Measurements from ENCODE around the gene SLC1A3.

Gene SLC1A3

GRCh38 chr5:36664766-36665165 is 58.4 kb downstream of the SLC1A3 start:
- H3K27ac ChIP-seq (replicated peaks) = no peak overlapping the region
- TF ChIP-seq SPI1 (IDR thresholded peaks at IDR 0.05; ENCODE audit: borderline replicate concordance, low read depth) = no peak
- TF ChIP-seq GABPA (IDR thresholded peaks at IDR 0.05; ENCODE audit: low read depth) = no peak
- no peak for TF ChIP-seq REST (IDR thresholded peaks at IDR 0.05; ENCODE audit: insufficient replicate concordance, low read depth)
- no peak for TF ChIP-seq POLR2AphosphoS5 (IDR thresholded peaks at IDR 0.05; ENCODE audit: low read depth)
- no peaks in the 10 kb centered on the region for H3K27me3 ChIP-seq (ENCODE audit: insufficient read depth, poor library complexity, severe bottlenecking)
- no peak overlapping the region for H3K4me3 ChIP-seq (replicated peaks; ENCODE audit: insufficient read depth, low read length)
- no peak for DNase-seq (ENCODE audit: low read depth in 1 of 2, low spot score in 1 of 2)

- Histone ChIP-seq H3K27me3 (ENCODE audit: insufficient read depth, poor library complexity, severe bottlenecking) (no peaks in the 10 kb centered on the region), H3K4me3 (replicated peaks; ENCODE audit: insufficient read depth, low read length) (no peak overlapping the region), H3K27ac (replicated peaks) (no peak overlapping the region)
- TF ChIP-seq GABPA (IDR thresholded peaks at IDR 0.05; ENCODE audit: low read depth) = no peak
- no peak for TF ChIP-seq SPI1 (IDR thresholded peaks at IDR 0.05; ENCODE audit: borderline replicate concordance, low read depth)
- no peak for TF ChIP-seq CTCF (IDR thresholded peaks at IDR 0.05; ENCODE audit: insufficient read depth, low read length)
- TF ChIP-seq POLR2AphosphoS5 (IDR thresholded peaks at IDR 0.05; ENCODE audit: low read depth) = no peak
- TF ChIP-seq REST (IDR thresholded peaks at IDR 0.05; ENCODE audit: insufficient replicate concordance, low read depth) = no peak
- DNase-seq (ENCODE audit: low read depth in 1 of 2, low spot score in 1 of 2) = no peak
Observed at GRCh38 chr5:36665628-36666027, 59.2 kb downstream of the SLC1A3 start.

GRCh38 chr5:36666274-36666673 is 59.9 kb downstream of the SLC1A3 start:
- no peak overlapping the region for H3K4me3 ChIP-seq (replicated peaks; ENCODE audit: insufficient read depth, low read length)
- TF ChIP-seq CTCF (IDR thresholded peaks at IDR 0.05; ENCODE audit: insufficient read depth, low read length) = no peak
- no peak for TF ChIP-seq POLR2AphosphoS5 (IDR thresholded peaks at IDR 0.05; ENCODE audit: low read depth)
- TF ChIP-seq REST (IDR thresholded peaks at IDR 0.05; ENCODE audit: insufficient replicate concordance, low read depth) = no peak
- TF ChIP-seq GABPA (IDR thresholded peaks at IDR 0.05; ENCODE audit: low read depth) = no peak
- TF ChIP-seq SPI1 (IDR thresholded peaks at IDR 0.05; ENCODE audit: borderline replicate concordance, low read depth) = no peak
- no peak overlapping the region for H3K27ac ChIP-seq (replicated peaks)
- no peak for DNase-seq (ENCODE audit: low read depth in 1 of 2, low spot score in 1 of 2)
- H3K27me3 ChIP-seq (ENCODE audit: insufficient read depth, poor library complexity, severe bottlenecking) = no peaks in the 10 kb centered on the region

Data from HL-60 (cell line).